Thoracic aorta (tissue), 2 donors: Measurements from ENCODE around the gene GTPBP8. TPM values are rescaled to one million over a fixed set of nuclear protein-coding genes. Genes with fewer than 3 reads are reported as not detected.

Source experiments
- ATAC-seq: fragments of 150-250 bp; one replicate; pipeline ENCODE4 v1.8.0; 2017; ENCODE audit warnings: low read depth; ENCODE audit not compliant: insufficient number of reproducible peaks, low FRiP score
- DNase-seq: peaks from one replicate; pipeline ENCODE4 v3.0.0-alpha.2; 2020; ENCODE audit warnings: low spot score
- H3K27ac ChIP-seq, 2 donors: fragments of 200-600 bp; sonication (generic); 1 replicate in 1 of 2; 2 replicates in 1 of 2; pipeline ENCODE4 v1.5.1; 2016; ENCODE audit warnings: mild to moderate bottlenecking in 2 of 2, moderate library complexity in 2 of 2
- H3K27me3 ChIP-seq: fragments of 200-600 bp; sonication (generic); replicated peaks from 2 replicates; pipeline ENCODE4 v1.6.0; 2016; ENCODE audit warnings: mild to moderate bottlenecking; ENCODE audit not compliant: insufficient read depth
- H3K36me3 ChIP-seq: fragments of 200-600 bp; sonication (generic); one replicate; pipeline ENCODE4 v1.5.1; 2016
- H3K4me1 ChIP-seq, 2 donors: fragments of 200-600 bp; sonication (generic); 1 replicate in 1 of 2; 2 replicates in 1 of 2; pipeline versions ENCODE4 v1.5.1 to v1.6.0; 2016; ENCODE audit warnings: low read depth in 2 of 2, mild to moderate bottlenecking in 1 of 2; ENCODE audit not compliant: control insufficient read depth in 1 of 2
- H3K4me3 ChIP-seq: fragments of 200-600 bp; sonication (generic); 2 replicates; pipeline ENCODE4 v1.5.1; 2016; ENCODE audit warnings: mild to moderate bottlenecking
- H3K9me3 ChIP-seq: fragments of 200-600 bp; sonication (generic); 2 replicates; pipeline ENCODE4 v1.5.1; 2016
- total RNA-seq, 2 donors: library from RNA; depleted of rRNA; stranded (reverse); fragments of >200 nt; gene quantifications; one replicate each; pipeline versions ENCODE4 v1.1.0 to v1.2.3, GENCODE V29; 2016
- TF ChIP-seq, protein P1 (sequence below): fragments of 200-600 bp; sonication (generic); IDR thresholded peaks from one replicate; pipeline ENCODE4 v1.5.1; 2019; ENCODE audit warnings: antibody characterized with exemption

GTPBP8 gene
- total RNA-seq, 2 donors from 2014 or later, result 5.8 to 10.4 TPM

DNA sequence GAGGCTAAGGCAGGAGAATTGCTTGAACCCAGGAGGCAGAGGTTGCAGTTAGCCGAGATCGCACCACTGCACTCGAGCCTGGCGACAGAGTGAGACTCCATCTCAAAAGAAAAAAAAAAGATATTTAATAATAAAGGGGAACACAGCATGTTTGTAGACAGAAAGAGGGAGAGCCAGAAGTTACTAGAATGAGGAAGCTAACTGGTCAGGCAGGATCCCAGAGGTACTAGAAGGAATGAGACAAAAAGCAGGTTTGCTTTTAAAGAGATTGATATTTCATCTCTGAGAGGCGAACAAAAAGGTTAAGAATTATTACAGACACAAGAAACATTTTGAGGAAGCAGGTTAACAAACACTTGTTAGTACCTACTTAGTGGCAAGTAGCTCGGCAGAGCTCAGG, 25.1 kb upstream of the GTPBP8 start:
- no peak overlapping the region for H3K4me3 ChIP-seq
- no peaks in the 10 kb centered on the region for H3K27me3 ChIP-seq
- ATAC-seq (peak; percentile 12), DNase-seq (no peak)
- TF ChIP-seq, protein P1, sequence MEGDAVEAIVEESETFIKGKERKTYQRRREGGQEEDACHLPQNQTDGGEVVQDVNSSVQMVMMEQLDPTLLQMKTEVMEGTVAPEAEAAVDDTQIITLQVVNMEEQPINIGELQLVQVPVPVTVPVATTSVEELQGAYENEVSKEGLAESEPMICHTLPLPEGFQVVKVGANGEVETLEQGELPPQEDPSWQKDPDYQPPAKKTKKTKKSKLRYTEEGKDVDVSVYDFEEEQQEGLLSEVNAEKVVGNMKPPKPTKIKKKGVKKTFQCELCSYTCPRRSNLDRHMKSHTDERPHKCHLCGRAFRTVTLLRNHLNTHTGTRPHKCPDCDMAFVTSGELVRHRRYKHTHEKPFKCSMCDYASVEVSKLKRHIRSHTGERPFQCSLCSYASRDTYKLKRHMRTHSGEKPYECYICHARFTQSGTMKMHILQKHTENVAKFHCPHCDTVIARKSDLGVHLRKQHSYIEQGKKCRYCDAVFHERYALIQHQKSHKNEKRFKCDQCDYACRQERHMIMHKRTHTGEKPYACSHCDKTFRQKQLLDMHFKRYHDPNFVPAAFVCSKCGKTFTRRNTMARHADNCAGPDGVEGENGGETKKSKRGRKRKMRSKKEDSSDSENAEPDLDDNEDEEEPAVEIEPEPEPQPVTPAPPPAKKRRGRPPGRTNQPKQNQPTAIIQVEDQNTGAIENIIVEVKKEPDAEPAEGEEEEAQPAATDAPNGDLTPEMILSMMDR, result no peak
- H3K4me1 ChIP-seq, result no peaks in the 10 kb centered on the region
- no peaks in the 10 kb centered on the region for H3K36me3 ChIP-seq
- no peaks in the 10 kb centered on the region for H3K9me3 ChIP-seq
- H3K27ac ChIP-seq, result no peak overlapping the region

DNA sequence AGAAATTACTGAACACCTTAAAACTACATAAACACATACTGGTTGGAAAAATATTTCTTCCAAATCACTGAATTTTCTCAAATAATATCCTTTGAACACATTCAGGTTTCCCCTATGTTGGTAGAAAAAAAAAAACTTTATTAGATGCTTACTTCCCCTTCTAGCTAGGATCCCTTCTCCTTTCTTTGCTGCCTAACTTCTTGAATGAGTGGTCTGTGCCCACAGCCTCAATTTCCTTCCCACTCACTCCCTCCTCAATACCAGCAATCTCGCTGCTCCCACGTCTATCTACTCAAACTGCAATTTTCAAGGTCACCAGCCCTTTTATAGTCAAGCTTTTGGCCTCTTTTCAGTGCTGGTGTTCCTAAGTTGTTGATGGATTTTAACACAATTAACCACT, 24.2 kb upstream of the GTPBP8 start:
- DNase-seq (no peak), ATAC-seq (no peak)
- H3K9me3 ChIP-seq, result no peaks in the 10 kb centered on the region
- no peaks in the 10 kb centered on the region for H3K4me1 ChIP-seq
- H3K27me3 ChIP-seq, result no peaks in the 10 kb centered on the region
- no peaks in the 10 kb centered on the region for H3K36me3 ChIP-seq
- no peak overlapping the region for H3K4me3 ChIP-seq
- TF ChIP-seq, protein P1, result no peak
- H3K27ac ChIP-seq, result no peak overlapping the region

DNA sequence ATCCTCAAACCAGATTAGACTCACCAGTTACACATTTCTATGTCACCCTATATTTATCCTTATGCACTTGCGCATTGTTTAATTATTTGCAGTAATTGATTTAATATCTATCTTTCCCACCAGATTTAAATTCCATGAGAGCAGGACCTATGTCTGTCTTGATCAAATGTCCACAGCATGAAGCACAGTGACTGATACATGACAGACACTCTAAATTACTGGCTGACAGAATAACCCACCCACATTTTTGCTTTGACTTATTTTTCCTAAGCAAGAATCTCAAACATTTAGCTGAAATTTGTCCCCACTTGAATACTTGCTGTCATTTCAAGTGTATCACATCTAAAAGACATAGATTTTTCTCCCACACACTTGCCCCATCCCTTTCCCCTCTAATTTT, 23.4 kb upstream of the GTPBP8 start:
- no peaks in the 10 kb centered on the region for H3K36me3 ChIP-seq
- no peaks in the 10 kb centered on the region for H3K9me3 ChIP-seq
- ATAC-seq (no peak), DNase-seq (no peak)
- H3K4me1 ChIP-seq, result no peaks in the 10 kb centered on the region
- no peaks in the 10 kb centered on the region for H3K27me3 ChIP-seq
- TF ChIP-seq, protein P1, result no peak
- no peak overlapping the region for H3K4me3 ChIP-seq
- no peak overlapping the region for H3K27ac ChIP-seq

DNA sequence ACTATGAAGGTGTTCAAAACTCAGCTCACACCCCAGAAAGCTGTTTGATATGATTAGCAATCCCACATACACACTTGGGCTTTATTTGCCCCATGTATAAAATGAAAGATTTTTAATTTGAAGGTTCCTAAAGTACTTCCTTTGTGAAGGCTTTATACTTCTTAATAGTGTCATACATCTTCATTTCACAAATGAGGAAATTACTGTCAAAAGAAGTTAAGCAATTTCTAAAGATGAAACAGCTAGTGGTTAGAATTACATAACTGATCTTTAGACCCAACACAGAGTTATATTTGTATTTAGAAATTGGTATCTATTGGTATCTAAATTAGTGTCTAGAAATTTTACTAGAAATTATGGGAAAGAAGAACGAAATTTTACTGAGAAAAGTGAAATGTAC, 23.0 kb upstream of the GTPBP8 start:
- Histone ChIP-seq H3K9me3 (no peaks in the 10 kb centered on the region), H3K4me3 (no peak overlapping the region), H3K36me3 (no peaks in the 10 kb centered on the region), H3K4me1 (no peaks in the 10 kb centered on the region), H3K27ac (no peak overlapping the region), H3K27me3 (no peaks in the 10 kb centered on the region)
- ATAC-seq (no peak), DNase-seq (no peak)
- TF ChIP-seq, protein P1, result no peak

DNA sequence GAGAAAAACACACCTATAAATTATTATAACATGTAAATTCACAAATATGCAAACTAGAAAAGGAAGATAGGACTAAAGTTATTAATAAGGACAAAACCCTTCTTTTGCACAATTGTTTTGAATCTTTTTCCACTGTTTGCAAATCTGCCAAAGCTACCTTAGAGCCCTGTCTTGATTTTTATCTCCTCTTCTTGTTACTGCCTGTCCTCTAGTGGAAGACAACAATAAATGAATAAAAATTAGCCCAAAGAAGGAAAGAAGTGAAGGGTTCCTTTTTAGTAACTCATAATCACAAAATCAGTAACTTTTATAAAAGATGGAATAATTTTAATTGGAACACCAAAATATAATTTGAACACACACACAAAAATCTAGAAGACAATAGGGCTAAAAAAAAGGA, 18.6 kb upstream of the GTPBP8 start:
- Histone ChIP-seq H3K36me3 (no peaks in the 10 kb centered on the region), H3K4me1 (no peaks in the 10 kb centered on the region), H3K9me3 (no peaks in the 10 kb centered on the region), H3K4me3 (no peak overlapping the region), H3K27ac (no peak overlapping the region), H3K27me3 (no peaks in the 10 kb centered on the region)
- DNase-seq (no peak), ATAC-seq (no peak)
- TF ChIP-seq, protein P1, result no peak
